ENCODE measurements around the gene POTEF. TPM values are rescaled to one million over a fixed set of nuclear protein-coding genes. Genes with fewer than 3 reads are reported as not detected.
"Not testable (repeated sequence)": the region's sequence is repeated elsewhere in the genome, so short reads cannot be mapped to it uniquely, and the experiment has no call there.

The POTEF gene
- total RNA-seq, 1 experiment from 2014 or later = 5.3 TPM

DNA sequence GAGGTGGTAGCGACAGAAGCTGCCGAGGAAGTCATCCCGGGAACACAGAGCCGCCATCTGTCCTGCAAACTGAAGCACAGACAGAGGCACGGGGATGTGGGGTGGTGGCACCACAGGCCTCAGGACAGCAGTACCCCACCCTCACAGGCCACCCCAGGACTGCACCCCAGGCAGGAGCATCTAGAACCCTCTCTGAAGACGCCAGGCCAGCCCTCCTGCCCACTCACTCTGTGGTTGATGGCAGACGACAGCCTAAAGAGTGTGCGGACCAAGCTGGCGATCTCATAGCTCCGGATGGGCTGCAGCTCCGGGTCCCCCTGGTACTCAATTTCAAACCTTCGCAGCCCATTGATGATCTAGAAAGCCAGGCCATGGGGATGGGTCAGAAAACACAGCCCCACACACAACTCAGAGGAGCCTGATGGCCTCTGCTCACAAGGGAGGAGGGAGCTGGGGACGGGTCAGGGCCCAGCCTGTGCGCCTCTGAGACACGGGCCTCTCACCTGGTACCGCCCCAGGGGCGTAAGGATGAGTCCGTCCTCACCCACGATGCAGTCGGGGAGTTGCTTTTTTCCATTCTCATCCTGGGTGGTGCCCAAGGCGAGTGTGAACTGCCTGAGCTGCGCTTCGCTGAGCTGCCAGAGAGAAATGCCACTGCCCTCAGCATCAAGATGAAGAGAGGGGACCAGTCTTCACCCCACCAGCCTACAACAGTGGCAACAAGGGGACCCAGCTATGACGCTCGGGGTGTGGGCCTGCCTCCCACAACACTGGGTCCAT, 24.0 kb upstream of the POTEF start:
- DNase-seq (ENCODE audit: low read depth) = no peak

DNA sequence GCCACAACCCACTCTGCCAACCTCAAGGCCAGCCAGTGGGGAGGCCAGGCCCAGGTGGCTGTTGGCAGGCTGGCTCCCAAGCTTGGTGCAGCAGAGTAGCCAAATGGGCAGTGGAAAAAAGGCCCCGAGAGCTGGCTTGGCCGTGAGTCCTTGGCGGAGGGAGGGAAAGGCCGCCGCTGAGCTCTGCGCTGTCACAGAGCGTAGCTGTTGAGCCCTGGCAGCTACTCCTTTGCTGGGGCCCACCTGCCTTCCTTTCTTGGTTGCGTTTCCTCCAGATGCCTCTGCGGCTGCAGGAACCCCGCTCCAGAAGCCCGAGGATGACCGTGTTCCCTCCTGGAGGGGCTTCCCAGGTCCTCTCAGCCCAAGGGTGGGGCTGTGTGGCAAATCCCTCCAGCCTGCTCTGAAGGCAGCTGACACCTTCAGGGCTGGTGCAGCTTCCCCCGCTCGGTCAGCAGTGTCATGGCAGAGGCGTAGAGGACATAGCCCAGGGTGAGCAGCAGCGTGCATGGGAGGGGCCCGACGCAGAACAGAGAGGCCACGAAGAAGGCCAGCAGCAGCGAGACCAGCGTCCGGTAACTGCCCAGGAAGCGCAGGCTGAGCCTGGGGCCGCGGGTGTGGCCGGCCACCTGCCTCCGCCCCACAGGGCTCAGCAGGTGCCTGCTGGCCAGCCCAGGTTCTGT, 23.3 kb upstream of the POTEF start:
- DNase-seq (ENCODE audit: low read depth) = not testable (repeated sequence)

DNA sequence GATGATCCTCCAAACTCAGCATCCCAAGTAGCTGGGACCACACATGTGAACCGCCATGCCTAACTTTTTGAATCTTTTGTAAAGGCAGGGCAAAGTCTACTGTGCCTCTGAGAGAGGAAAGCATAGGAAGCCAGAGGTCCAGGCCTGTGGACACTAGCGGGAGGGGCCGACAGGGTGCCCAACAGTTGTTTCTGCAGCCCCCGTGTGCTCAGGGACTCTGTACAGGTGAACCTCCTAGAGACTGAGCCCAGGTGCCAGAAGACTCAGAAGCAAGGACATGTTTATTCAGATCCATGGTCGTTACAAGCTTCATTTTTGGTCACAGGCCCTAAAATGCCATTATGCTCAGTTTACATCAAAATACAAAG, 22.1 kb upstream of the POTEF start:
- DNase-seq (ENCODE audit: low read depth) = not testable (repeated sequence)

DNA sequence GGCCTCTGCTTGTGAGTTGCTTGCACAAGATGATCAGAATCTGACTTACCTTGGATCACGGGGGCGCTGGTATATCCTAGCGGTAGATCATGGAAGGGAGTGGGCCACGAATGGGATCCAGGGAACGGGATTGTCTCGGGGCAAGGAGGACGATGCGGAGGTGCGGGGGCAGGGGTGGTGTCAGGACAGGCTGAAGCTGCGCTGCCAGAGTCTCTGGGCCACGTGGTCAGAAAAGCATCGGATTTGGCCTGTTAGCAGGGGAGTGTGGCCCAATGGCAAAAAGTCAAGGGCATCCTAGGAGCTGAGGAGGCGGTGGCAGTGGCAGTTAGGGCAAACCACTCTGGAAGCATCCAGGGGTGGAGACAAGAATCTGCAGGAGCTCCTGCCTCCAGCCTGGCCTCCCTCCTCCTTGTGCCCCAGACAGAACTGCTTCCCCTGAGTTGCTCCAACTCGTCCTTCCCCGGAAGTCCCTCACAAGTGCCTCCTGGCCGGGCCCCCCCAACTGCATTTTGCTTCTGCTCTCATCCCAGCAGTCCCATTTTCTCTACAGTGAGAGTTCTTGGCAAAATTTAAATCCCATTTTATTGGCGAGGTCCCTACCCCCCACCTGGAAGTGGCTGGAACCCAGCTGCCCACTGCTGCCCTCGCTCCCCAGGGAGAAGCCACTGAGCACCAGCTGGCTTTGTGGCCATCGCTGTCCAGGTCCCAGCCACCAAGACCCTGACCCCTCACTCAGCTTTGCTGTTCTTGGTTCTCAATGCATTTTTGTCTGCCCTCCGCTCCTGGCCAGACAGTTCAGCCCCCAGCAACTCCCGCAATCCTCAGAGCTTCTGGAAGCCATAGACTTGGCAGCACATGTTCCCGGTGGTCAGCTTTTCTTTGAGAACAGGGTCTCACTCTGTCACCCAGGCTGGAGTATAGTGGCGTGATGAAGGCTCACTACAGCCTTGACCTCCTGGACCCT, 21.4 kb upstream of the POTEF start:
- DNase-seq (ENCODE audit: low read depth) = no peak

DNA sequence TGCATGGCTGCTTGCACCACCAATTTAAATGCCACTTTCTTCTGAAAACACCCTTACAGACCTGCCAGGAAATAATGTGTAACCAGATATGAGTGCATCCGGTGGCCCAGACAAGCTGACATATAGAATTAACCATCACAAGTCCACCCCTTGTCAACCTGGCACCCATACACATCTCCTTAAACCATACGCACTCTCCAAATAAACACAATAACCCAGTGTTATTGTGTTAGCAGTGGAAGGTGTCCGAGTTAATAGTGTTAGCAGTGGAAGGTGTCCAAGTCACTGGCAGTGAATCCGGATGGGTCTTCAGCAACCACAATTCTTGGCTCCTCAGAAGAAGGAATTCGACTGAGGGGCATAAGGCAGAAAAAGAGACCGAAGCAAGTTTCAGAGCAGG, 19.5 kb upstream of the POTEF start:
- not testable (repeated sequence) for DNase-seq (ENCODE audit: low read depth)

DNA sequence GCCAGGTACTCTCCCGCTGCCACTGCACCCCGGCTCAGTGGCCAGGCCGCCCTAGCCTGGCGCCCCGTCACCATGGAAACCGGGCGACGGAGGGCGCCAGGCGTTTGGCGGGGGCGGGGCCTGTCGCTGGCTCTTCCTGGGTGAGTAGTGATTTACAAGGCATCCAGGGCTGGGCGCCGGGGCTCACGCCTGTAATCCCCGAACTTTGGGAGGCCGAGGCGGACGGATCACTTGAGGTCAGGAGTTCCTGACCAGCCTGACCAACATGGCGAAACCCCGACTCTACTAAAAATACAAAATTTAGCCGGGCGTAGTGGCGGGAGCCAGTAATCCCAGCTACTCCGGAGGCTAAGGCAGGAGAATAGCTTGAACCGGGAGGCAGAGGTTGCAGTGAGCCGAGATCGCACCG, 16.0 kb upstream of the POTEF start, which contains the start of gene CCDC74B:
Gene CCDC74B (minus strand): TSS at position 107 of the 409 bp plus-strand sequence. CDS start 116 bp downstream, outside the sequence.
- DNase-seq (ENCODE audit: low read depth) = peak; percentile 32

DNA sequence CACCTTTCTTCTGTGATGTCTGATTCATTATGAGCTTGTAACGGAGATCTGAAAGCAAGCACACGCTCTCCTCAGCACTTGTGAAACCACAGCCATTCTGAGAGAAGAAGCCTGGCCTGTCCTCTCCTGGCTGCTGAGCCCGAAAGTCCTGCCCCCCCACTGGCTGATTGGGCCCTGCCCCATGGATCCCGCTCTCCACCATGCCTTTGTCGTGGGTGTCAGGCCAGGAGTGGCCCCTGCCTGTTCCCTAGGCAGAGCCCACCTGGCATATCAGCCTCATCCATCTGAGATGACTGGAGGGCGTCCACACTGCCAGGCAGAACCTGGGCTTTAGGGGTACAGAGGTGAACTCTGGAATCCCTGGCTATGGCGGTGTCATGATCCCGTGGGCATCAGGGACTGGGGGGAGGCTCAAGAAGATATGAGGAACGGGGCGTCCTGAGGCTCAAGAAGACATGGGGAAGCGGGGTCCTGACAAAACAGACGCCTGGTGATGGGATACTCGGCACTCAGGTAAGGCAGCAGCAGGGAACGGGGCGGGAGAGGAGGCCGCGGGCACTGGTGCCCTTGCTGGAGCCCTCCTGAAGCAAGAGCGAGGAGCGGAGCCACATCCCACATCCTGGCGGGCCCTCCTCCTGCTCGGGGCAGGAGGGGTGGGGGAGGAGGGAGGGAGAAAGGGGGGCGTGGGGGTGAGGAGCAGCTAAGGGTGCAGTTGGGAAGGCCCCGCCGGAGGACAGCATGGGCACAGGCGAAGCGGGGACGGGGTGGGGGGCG, 14.4 kb upstream of the POTEF start:
- not testable (repeated sequence) for DNase-seq (ENCODE audit: low read depth)

DNA sequence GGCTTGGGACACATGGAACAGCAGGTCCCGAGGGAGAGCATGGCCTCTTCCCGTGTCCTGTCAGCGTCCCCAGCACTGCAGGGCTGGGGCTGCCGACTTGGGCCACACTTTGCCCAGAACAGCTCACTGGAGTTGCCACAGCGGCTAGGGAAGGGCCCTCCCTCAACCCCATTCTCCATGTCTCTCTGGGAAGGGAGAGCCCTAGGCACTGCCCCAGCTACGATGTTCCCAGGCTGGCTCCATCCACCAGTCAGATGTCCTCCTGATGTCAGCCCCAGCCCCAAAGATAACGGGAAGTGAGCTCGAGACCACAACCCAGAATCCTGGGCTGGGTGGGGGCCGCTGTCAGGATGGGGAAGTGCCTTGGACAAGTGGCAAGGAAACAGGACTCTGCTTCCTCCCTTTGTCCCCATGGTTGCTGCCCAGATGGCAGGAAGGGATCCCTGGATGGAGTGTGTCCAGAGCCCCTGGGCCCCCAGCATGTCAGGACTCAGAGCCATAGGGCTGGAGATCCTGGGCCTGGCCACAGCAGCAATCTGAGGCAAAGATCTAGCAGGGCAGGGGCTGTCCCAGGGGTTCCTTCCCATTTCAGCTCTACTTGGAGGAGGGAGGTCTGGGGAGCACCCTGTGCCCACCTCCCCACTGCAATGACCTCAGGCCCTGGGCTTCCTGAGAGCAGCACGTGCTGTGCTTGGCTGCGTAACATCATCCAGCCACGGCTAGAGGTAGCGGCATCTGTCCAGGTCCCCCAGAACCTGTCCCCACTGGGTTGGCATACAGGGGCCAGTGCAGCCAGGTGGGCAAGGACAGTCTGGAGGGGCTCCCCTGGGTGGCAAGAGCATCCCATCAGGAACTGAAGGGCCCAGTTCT, 13.6 kb upstream of the POTEF start:
- not testable (repeated sequence) for DNase-seq (ENCODE audit: low read depth)

DNA sequence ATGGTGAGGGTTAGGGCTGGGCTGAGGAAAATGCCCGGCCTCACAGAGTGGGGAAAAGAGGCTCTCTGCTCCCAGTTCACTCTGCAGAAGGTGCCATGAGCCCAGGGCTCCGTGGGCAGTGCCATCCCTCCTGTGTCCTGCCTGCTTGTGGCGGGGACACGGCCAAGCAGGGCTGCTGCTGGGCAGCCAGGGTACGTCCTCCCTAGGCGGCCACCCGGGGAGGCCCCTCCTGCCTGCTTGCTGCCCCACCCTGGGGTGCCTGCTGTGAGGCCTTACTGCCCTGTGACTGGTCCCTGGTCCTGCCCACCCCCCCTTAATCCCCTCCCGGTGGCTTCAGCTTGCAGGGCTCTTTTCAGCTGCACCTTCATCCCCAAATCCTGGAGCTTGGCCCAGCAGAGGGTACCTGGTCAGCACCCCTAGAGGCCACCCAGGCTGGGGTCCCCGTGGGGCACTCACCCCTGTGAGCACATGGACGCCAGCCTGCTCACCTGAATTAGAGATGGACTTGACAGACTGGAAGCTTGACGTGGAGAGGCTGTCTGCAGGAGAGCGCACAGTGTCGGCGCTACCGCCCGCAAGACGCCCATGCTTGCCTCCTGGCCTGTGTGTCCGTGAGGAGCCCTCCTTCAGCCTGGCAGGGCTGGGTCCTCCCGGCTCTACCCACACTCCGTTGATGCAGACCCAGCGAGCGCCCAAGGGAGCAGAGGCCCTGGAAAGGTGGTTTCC, 12.8 kb upstream of the POTEF start:
- not testable (repeated sequence) for DNase-seq (ENCODE audit: low read depth)

DNA sequence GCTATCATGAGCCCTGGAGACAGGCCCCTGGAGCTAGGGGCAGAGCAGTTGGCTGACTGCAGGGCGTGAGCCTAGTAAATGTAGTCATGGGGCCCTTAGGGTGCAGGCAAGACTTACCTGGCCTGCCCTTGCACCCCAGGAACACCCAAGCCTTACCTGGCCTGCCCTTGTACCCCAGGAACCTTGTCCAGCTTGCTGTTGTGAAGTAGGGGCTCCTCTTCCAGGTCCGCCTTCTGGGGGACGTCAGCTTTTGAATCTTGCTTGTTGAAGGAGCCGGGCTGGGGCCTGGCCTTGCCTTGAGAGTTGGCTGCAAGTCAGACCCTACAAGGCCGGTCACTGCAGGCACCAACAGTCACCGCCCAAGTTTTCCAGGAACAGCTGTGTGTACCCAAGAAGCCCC, 12.0 kb upstream of the POTEF start:
- DNase-seq (ENCODE audit: low read depth) = not testable (repeated sequence)

DNA sequence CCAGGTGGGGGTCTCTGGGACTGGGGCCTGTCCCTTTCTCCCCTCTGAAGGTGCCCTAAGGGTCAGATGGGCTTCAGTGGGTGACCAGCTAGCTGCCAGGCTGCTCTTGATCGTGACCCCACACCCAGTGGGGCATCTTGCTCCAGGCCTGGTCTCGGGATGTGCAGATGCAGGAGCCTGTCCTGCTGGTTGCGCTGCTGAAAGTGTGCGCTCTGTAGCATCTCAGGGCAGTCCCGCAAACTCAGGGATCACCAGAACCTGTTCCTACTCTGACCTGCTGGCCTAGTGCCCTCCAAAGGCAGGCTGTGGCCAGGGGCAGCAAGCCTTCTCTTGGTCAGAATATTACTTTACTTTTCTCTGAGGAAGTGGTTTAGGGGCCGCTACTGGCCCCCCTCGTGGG, 11.5 kb upstream of the POTEF start:
- not testable (repeated sequence) for DNase-seq (ENCODE audit: low read depth)

DNA sequence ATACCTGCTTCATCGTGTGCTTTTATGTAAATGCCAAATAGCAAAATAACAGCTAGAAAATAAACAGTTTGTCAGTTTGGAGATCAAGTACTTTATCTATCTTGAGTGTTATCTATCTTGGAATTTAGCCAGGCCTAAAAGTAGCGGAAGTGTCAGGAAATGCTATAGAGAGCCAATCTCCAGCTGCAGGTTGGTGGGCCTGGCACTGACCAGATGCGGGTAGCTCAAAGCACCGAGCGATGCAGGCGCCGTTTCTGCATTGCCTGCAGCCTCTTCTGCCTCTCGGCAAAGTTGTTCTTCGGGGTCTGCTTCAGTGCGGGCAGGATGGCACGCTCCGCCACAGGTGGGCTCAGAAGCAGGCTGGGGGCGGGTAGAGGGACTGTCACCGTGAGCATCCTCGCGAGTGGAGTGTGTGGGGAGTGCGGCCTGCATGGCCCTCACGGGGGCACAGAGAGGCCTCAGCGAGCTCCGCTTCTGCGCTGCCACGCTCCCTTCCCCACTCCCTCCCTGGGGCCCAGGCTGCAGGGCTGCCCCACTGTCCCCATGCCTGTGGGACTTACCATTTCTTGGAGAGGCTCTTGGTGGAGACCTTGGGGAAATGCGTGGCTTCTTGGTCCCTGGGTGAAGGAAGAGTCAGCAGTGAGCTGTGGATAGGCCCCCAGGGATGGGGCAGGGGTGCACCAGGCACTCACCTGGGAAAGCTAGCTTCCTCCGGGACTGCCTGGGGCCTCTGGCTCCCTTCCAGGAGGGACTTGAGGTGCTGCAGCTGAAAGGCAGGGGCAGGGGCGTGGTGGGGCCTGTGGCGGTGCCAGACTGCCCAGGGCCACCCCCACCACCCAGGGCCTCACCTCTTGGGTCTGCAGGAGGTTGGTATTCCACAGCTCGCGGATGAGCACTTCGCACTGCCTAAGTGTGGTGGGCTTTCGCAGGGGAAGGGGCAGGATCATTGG, 10.6 kb upstream of the POTEF start:
- DNase-seq (ENCODE audit: low read depth) = not testable (repeated sequence)

DNA sequence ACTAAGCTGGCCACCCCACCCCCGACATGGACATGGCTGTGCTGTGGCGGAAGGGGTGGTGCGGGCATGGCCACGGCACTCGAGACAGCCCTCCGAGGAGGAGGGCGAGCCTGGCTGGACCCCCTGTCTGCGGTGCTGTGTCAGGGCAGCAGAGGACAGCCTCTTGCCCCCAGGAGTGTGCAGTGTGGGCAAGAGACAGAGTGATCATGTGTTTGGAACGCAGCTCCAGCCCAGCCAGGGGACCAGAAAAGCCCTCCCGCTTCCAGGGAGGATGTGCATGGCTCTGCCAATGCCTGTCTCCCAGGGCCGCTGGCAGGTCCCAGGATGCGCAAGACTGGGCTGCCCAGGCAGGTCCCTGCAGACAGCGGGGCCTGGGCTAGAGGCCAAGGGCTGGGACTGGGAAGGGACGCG, 9.8 kb upstream of the POTEF start:
- DNase-seq (ENCODE audit: low read depth) = not testable (repeated sequence)

DNA sequence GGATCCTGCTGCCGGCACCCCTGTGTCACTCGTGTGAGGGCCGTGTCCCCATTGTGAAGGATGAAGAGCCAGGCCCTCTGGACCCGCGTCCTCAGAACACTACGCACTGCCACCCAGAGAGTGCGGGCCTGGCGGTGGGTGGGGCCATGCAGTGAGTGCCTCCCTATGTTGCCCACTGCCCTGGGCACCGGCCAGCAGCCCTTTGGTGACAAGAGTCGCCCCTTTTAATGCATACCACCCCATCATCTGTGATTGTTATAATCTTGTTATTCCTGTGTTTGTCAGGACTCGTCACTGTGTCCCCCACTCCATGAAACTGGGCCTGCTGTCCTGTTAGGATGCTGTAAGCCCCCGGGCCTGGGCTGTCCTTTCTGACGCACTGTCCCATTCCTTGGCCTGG, 9.3 kb upstream of the POTEF start:
- not testable (repeated sequence) for DNase-seq (ENCODE audit: low read depth)

DNA sequence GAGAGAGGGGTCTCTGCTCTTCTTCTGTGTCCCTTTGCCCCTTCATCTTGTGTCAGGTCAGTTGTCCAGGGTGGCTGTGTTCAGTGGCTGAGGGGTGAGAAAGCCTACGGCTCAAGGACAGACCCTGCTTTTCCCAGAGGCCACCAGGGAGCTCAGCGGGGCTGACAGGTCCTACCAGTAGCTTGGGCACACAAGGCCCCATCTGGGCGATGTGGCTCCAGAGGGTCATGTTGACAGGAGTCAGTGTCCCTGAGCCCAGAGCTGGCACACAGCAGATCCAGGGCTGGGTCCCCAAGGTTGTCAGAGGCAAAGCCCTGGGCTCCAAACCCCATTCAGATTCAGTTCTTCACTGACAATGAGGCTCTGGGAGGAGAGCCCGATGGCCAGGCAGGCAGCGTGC, 8.1 kb upstream of the POTEF start:
- DNase-seq (ENCODE audit: low read depth) = not testable (repeated sequence)

DNA sequence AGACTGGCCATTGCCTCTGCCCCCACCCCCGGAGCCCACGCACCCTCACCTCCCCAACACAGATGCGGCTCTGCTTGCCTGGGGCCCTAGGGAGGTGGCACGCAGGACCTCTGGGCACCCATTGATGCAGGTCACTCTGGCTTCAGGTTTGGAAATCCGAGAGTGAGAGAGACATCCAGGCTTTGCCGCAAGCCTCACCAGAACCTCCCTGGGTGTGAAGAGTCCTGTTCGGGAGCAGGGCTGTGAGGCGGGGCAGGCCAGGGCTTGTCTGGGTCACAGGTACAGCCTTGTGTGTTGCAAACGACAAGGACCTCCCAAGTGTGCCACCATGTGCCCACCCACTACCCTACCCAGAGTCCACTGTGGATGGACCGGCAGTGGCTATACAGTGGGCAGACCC, 7.5 kb upstream of the POTEF start:
- not testable (repeated sequence) for DNase-seq (ENCODE audit: low read depth)

DNA sequence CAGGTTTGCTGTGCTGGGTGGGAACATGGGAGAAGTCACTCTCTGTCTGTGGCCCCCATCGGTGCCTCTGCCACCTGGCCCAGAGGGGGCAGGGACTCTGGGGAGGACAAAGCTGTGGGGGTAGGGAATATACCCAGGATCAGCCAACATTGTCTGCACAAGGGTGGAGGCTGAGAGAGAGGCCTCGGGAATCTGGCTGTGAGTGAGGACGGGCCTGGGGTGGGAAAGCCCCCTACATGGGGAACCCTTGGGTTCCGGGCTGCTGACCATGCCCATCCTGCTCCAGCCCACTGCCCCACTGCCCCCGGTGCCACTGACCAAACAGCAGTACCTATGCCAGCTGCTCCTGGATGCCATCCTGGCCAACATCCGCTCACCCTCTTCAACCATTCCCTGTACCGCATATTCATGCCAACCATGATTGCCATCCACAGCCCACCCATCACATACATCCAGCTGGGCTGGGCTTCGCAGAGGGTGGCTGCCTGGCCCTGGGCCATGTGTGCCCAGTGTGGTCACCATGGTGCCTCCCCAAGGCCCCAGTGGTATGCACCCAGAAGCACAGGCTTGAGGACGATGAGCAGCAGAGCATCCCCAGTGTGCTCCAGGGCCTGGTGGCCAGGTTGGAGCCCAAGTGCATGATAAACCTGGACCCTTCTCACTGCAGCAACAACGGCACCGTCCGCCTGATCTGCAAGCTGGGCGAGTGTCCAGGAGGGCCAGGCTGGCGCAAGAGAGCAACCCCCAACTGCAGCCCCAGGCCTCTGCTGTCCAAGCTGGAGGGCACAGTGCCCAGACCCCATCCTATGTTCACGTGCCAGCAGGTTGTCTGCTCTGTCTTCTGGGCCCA, 6.9 kb upstream of the POTEF start:
- DNase-seq (ENCODE audit: low read depth) = no peak

Measured in HT1080 (cell line).